ENCODE measurements around the gene SCNN1B.

DNA sequence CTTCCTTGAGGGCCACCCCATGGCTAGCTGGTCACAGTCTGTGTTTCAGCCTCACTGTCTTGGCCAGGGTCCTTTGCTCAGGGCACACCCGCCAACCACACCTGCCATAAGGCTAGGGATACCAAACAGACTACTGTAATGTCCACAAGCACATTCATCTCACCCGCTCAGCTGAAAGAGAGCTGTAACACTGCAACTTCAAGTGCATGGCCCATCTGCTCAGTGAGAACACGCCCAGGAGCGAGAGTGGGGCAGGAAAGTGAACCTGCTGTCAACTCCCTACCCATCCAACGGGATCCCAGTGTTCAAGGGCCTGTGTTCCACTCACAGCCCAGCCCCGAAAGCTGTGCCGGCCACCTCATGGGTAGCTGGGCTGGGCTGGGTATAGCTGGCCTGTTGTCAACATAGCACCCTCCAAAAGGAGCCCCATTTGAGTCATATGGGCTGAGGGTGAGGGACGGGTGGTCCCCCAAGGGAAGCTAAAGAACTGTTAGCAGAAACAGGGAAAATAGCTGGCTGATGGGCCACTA is 55.7 kb downstream of the SCNN1B start:
- TF ChIP-seq POLR2A (IDR thresholded peaks at IDR 0.05), result no peak
- TF ChIP-seq, protein P1, sequence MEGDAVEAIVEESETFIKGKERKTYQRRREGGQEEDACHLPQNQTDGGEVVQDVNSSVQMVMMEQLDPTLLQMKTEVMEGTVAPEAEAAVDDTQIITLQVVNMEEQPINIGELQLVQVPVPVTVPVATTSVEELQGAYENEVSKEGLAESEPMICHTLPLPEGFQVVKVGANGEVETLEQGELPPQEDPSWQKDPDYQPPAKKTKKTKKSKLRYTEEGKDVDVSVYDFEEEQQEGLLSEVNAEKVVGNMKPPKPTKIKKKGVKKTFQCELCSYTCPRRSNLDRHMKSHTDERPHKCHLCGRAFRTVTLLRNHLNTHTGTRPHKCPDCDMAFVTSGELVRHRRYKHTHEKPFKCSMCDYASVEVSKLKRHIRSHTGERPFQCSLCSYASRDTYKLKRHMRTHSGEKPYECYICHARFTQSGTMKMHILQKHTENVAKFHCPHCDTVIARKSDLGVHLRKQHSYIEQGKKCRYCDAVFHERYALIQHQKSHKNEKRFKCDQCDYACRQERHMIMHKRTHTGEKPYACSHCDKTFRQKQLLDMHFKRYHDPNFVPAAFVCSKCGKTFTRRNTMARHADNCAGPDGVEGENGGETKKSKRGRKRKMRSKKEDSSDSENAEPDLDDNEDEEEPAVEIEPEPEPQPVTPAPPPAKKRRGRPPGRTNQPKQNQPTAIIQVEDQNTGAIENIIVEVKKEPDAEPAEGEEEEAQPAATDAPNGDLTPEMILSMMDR (IDR thresholded peaks at IDR 0.05), result no peak
